Placental pericyte (primary cell): ENCODE results near the gene HAGHL. TPM values are rescaled to one million over a fixed set of nuclear protein-coding genes. Genes with fewer than 3 reads are reported as not detected.

Experiments used
- small RNA-seq: library from RNA; depleted of rRNA; stranded (forward); fragments of <200 nt; gene quantifications from one replicate; pipeline ENCODE3, GENCODE V24; 2012; ENCODE audit warnings: low replicate concordance
- total RNA-seq: library from RNA; depleted of rRNA; stranded (reverse); fragments of >200 nt; gene quantifications from 2 replicates; pipeline ENCODE4 v1.2.3, GENCODE V29; 2012

HAGHL gene
- total RNA-seq: 8.3 and 23.4 TPM in 2 replicates

GRCh38 chr16:726438-727290 lies at the start of gene HAGHL, which contains the start of gene CCDC78:
HAGHL (plus strand) TSS chr16:727106; CDS start chr16:727510, 404 bp downstream.
CCDC78 (minus strand) TSS chr16:726443; CDS start chr16:726367, 76 bp downstream.

GRCh38 chr16:679814-680624 lies 46.9 kb upstream of the HAGHL start, which contains the start of gene STUB1:
STUB1 (plus strand) TSS chr16:680410; CDS start chr16:680526, 116 bp downstream.

DNA sequence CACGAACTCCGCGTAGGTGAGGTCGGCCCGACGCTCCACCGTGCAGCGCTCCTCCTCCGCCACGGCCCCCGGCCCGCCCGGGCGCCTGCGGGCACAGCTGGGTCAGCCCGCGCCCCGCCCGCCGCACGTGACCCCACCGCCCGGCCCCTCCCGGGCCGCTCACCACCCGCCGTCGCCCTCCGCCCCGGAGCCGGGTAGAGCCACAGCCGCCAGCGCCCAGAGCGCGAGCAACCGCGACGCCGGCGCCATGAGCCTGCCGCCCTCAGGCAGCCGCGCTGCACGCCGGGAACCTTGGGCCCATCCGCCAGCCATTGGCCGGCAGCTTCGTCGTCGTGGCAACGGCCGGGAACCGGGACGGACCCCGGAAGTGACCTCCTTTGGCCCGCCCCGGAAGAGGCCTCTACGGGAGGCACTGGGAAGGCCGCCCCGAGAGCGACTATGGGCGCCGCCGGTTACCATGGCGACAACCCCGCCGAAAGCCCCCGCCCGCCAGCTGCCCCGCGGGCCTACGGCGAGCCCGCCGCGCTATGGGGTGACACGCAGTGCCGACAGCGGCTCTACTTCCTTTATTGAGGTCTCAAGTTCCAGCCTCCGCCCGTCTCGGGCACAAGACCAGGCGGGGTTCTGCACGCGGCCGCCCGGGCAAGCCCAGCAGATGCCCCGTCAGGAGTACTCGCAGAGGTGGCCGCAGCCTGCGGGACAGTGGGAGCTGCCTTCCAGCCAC lies 42.7 kb upstream of the HAGHL start, which contains the start of gene JMJD8:
JMJD8 (minus strand) TSS at position 264 of the 724 bp plus-strand sequence; CDS start at position 249, 15 bp downstream.

GRCh38 chr16:705431-706188 lies 21.3 kb upstream of the HAGHL start, which contains the start of gene FBXL16:
FBXL16 (minus strand) TSS chr16:705801; CDS start chr16:697405, 8,396 bp downstream.

GRCh38 chr16:714558-715476 lies 12.1 kb upstream of the HAGHL start, which contains the start of gene METRN:
METRN (plus strand) TSS chr16:715118; CDS start chr16:715290, 172 bp downstream.

DNA sequence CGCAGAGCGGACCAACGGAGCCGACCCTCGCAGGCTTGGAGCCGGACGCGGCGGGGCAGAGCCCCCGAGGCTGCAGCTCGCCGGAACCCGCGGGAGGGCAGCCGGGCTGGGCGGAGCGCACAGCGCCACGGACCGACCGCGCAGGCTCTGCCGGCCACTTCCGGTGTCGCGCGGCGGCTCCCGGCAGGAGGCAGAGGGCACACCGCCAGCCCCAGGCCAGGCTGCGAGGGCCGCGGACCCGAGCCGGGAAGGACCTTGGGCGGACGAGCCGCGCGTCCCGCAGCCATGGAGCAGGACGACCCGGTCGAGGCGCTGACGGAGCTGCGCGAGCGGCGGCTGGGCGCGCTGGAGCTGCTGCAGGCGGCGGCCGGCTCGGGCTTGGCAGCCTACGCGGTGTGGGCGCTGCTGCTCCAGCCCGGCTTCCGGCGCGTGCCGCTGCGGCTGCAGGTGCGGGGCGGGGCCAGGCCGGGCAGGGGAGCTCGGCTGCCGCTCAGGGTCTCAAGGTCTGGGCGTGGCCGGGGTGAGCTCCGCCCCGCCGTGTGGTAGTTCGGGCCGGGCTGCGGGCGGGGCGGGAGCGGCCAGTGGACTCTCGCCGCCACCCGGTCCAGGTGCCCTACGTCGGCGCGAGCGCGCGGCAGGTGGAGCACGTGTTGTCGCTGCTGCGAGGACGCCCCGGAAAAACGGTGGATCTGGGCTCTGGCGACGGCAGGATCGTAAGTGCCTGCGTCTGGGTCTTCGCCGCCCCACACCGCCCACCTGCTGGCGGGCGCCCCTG lies 5.7 kb upstream of the HAGHL start, which contains the start of gene ANTKMT:
ANTKMT (plus strand) TSS at position 157 of the 775 bp plus-strand sequence; CDS start at position 286, 129 bp downstream.

DNA sequence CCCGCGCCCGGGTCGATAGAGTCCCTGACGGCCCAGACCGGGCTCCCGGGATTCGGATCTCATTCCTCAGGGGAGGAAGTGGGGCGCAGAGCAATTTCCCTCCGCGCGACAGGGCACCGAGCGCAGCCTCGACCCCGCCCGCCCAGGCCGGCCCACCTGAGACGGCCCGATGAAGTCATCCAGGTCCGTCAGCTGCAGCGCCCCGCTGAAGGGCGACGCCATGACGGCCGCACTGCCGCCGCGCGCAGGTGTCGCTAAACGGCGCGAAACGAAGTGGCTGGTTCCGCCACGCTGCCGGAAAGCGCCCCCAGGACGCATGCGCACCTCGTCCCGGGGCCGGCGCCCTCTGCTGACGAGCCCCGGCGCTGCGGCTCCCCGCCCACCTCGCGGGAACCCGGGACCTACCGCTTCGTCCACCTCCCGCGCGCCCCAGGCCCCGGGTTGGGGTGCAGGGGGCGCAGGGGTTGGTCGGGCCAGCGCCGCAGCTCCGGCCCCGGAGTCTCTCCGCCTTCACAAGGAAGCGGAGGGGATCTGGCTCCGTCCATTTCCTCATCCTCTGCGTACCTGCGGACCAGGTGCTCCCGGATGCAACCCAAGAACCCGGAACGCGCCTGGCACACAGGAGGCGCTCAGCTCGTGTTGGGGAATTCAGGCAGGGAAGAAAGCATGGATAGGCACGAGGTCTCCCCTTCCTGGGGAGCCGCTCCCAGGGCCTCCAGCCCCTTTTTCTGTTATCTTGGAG lies 14.0 kb downstream of the HAGHL start, which contains the start of gene CIAO3:
CIAO3 (minus strand) TSS at position 234 of the 742 bp plus-strand sequence; CDS start at position 222, 12 bp downstream.

DNA sequence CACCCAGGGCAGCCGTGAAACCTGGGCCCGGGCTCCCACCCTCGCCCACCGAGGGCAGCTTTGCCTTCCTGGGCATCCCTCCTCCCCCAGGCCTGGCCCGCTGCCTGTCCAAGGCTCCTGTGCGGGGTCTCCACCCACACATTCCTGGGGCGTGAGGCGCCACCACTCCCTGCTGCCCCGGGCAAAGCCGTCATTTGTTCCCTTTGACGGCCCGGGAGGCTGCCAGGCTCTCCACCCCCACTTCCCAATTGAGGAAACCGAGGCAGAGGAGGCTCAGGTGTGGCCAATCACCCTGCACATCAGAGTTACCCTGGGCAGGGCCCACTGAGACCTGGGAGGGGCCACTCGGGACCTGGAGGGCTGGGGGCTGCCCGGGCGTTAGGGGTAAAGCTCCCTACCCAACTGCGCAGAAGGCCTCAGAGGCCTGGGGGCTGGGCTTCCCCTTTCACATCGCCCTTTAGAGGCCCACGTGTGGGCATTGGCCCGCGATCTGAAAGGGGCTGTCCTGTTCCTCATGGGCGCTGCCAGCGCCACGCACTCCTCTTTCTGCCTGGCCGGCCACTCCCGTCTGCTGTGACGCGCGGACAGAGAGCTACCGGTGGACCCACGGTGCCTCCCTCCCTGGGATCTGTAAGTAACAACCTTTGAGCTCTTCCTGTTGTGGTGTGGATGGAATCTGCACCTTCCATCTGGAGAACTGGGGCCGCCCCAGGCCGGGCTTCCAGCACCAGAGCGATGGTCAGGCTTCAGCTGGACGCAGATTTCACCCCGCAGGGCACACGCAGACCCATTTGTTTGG lies 33.8 kb downstream of the HAGHL start, which contains the start of gene MSLN:
MSLN (plus strand) TSS at position 190 of the 799 bp plus-strand sequence. CDS start 1,947 bp downstream, outside the sequence.

Small RNA genes within 50 kb of the gene (small RNA-seq; reads per million reads assigned to genes)
- not detected for gene MIR662

Other genes with a start within 250 kb of the HAGHL start
- 68.9 and 91.9 TPM in 2 replicates for gene CAPN15, start 199.4 kb upstream of the HAGHL start, total RNA-seq
- gene PRR35, start 166.7 kb upstream of the HAGHL start, total RNA-seq: 0.14 TPM in 1 of 2 replicates, not detected in the other
- gene NHLRC4, start 160.1 kb upstream of the HAGHL start, total RNA-seq: 2.6 TPM in 2 replicates
- 27.8 and 33.5 TPM in 2 replicates for gene PIGQ, start 157.1 kb upstream of the HAGHL start, total RNA-seq
- gene RAB40C, start 137.0 kb upstream of the HAGHL start, total RNA-seq: 15.3 and 16.5 TPM in 2 replicates
- 0.14 and 0.22 TPM in 2 replicates for gene WFIKKN1, start 96.1 kb upstream of the HAGHL start, total RNA-seq
- gene METTL26, start 90.8 kb upstream of the HAGHL start, total RNA-seq: 99.1 and 106 TPM in 2 replicates
- 11.5 and 16.6 TPM in 2 replicates for gene MCRIP2, start 85.3 kb upstream of the HAGHL start, total RNA-seq
- 12.3 and 22.6 TPM in 2 replicates for gene WDR90, start 77.7 kb upstream of the HAGHL start, total RNA-seq
- gene RHOT2, start 59.0 kb upstream of the HAGHL start, total RNA-seq: 56.5 and 67.4 TPM in 2 replicates
- gene RHBDL1, start 51.4 kb upstream of the HAGHL start, total RNA-seq: 2.3 and 2.4 TPM in 2 replicates
- gene STUB1, start 46.7 kb upstream of the HAGHL start, total RNA-seq: 91.5 and 131 TPM in 2 replicates
- 45.7 and 62.3 TPM in 2 replicates for gene JMJD8, start 42.8 kb upstream of the HAGHL start, total RNA-seq
- 12.9 and 15.8 TPM in 2 replicates for gene WDR24, start 36.7 kb upstream of the HAGHL start, total RNA-seq
- gene FBXL16, start 21.3 kb upstream of the HAGHL start, total RNA-seq: 0.22 TPM in 1 of 2 replicates, not detected in the other
- 10.1 and 40.1 TPM in 2 replicates for gene METRN, start 12.0 kb upstream of the HAGHL start, total RNA-seq
- gene ANTKMT, start 6.0 kb upstream of the HAGHL start, total RNA-seq: 25.4 and 30.6 TPM in 2 replicates
- gene CCDC78, start 663 bp upstream of the HAGHL start, total RNA-seq: 1.1 and 3.1 TPM in 2 replicates
- gene CIAO3, start 13.9 kb downstream of the HAGHL start, total RNA-seq: 25.2 and 40.8 TPM in 2 replicates
- not detected in 2 replicates for gene MSLN, start 33.6 kb downstream of the HAGHL start, total RNA-seq
- 33.3 and 54.4 TPM in 2 replicates for gene RPUSD1, start 61.3 kb downstream of the HAGHL start, total RNA-seq
- gene CHTF18, start 61.5 kb downstream of the HAGHL start, total RNA-seq: 2.2 and 36.9 TPM in 2 replicates
- not detected in 2 replicates for gene GNG13, start 73.6 kb downstream of the HAGHL start, total RNA-seq
- 17.9 and 20.8 TPM in 2 replicates for gene LMF1, start 243.9 kb downstream of the HAGHL start, total RNA-seq